T-helper 9 cell (primary cell): ENCODE results near the gene NOX5.

Source experiments
- DNase-seq: peaks from one replicate; pipeline ENCODE4 v3.0.0-alpha.2; 2020

Gene NOX5

GRCh38 chr15:68990992-68991500 lies 23.4 kb upstream of the NOX5 start:
- DNase-seq: no peak

GRCh38 chr15:68991723-68992122 lies 22.8 kb upstream of the NOX5 start:
- DNase-seq: no peak

GRCh38 chr15:68992696-68993095 lies 21.8 kb upstream of the NOX5 start:
- DNase-seq: no peak

GRCh38 chr15:68993276-68993675 lies 21.2 kb upstream of the NOX5 start:
- no peak for DNase-seq

- no peak for DNase-seq
Observed at GRCh38 chr15:68994149-68994548, 20.3 kb upstream of the NOX5 start.

- DNase-seq: no peak
Observed at GRCh38 chr15:68994981-68995761, 19.3 kb upstream of the NOX5 start.

GRCh38 chr15:68997050-68997449 lies 17.4 kb upstream of the NOX5 start:
- DNase-seq: no peak

GRCh38 chr15:68997930-68998777 lies 16.3 kb upstream of the NOX5 start:
- no peak for DNase-seq

GRCh38 chr15:68999091-68999490 lies 15.4 kb upstream of the NOX5 start:
- no peak for DNase-seq

GRCh38 chr15:69000091-69000490 lies 14.4 kb upstream of the NOX5 start:
- DNase-seq: no peak

- no peak for DNase-seq
Observed at GRCh38 chr15:69000725-69001503, 13.6 kb upstream of the NOX5 start.

- DNase-seq: no peak
Observed at GRCh38 chr15:69002783-69003182, 11.7 kb upstream of the NOX5 start.

- no peak for DNase-seq
Observed at GRCh38 chr15:69004011-69004410, 10.5 kb upstream of the NOX5 start.

- DNase-seq: no peak
Observed at GRCh38 chr15:69008056-69008455, 6.4 kb upstream of the NOX5 start.

- DNase-seq: no peak
Observed at GRCh38 chr15:69009341-69009740, 5.2 kb upstream of the NOX5 start.

- DNase-seq: no peak
Observed at GRCh38 chr15:69011641-69012040, 2.9 kb upstream of the NOX5 start.

GRCh38 chr15:69012761-69013364 lies 1.6 kb upstream of the NOX5 start:
- no peak for DNase-seq

GRCh38 chr15:69013726-69014406 lies 629 bp upstream of the NOX5 start:
- DNase-seq: no peak

GRCh38 chr15:69015591-69015990 lies 1.1 kb downstream of the NOX5 start:
- DNase-seq: no peak

- DNase-seq: no peak
Observed at GRCh38 chr15:69016021-69016595, 1.6 kb downstream of the NOX5 start.

- DNase-seq: no peak
Observed at GRCh38 chr15:69017978-69018377, 3.5 kb downstream of the NOX5 start.

GRCh38 chr15:69018951-69019350 lies 4.5 kb downstream of the NOX5 start:
- DNase-seq: no peak
